Activated CD4-positive, alpha-beta T cell treated with anti-CD3 and anti-CD28 coated beads, Interleukin-2, amount 50 U/mL, for 48 hours (primary cell): Measurements from ENCODE around the gene ATG4C.

Experiments used
- DNase-seq, 2 experiments: peaks; one replicate each; pipeline ENCODE4 v3.0.0-alpha.2; 2020

The ATG4C gene

DNA sequence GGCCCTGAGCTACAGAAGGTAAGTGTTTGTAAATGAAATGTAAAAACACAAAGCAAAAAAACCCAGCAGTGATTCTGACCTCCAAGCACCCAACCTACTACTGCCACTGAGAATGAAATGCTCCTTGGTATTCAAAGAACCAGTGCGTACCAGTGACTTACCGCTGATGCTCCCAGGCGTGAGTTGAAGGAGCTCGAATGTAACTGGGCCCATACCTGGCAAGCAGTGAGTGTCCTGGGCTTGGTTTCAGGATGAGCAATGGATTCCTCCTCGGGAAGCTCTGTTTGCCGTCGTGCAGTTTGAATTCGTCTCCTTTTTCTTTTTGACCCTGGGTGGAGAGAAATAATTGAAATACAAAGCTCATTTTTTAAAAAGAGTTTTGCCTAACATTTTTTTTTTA lies 121.9 kb downstream of the ATG4C start:
- no peak for DNase-seq

DNA sequence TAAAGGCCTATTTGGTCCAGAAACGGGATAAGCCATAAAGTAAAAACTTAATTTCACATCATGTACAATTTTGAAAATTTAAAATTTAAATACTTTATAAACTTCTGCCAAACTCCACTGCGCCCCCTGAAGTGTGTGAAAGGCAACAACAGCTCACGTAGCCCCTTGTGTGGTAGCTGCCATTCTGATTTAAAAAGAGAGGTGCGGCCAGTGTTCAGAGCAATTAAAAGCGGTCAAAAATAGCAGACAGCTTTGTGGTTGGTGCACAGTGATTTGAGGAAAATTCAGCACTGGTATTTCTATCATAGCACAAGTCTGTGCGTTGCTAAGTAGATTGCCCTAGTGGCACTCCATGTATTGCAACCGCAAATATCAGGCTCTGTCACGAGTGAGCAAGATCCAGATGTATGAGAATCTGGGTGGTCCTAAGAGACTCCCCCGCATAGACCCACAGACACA lies 122.5 kb downstream of the ATG4C start:
- DNase-seq, result no peak

DNA sequence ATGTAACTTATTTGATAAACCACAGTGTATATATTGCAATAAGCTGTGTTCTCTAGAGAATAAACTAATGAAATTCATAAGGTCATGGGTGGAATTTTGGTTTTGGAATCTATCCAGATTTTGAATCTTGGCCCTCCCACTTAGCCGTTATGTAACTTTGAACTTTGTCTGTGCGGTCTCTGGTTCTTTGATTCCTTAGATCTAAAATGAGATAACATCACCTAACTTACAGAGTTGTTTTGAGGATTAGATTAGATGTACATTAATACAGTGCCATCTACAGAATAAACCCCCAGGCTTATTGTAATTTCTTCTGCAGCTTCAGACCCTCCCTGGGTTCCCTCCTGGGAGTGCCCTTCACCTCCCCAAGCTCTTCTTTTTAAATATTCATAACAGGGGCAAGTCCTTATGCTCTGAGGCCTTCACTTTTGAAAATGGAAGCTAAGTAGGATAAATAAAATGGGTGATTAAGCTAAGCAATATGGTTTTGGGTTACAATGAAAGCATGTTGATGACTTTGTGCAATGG lies 124.3 kb downstream of the ATG4C start:
- DNase-seq, result no peak

DNA sequence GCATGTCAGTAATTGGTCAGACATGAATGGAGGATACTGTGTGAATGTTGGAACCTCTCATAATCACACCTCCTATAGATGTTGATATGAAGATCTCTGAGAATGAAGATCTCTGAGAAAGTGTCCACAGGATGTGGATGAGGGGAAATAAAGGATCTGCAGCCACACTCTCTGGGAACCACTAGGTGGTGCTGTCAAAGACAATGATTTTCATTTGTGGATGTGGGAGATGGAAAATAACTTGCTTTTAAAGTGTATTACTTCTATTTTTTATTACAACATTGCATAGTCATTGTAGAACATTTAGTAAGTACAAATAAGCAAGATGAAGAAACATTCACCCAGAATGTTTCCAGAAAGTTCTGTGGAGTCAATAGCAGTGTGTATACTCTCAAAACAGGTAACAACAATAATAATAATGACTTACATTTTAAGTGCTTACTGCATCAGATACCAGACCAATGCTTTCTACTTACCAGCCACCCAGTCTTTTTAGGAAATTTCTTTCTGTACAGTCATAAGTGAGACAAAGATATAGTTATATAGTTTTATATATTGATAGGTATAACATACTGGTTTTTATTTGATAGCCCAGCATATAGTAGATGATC lies 128.2 kb downstream of the ATG4C start:
- DNase-seq, result no peak
